Activated T-cell treated with anti-CD3 and anti-CD28 coated beads, Interleukin-2, amount 50 U/mL, for 1 hour (primary cell): ENCODE results near the gene GCGR.

Experiments
- DNase-seq: peaks from one replicate; pipeline ENCODE4 v3.0.0-alpha.2; 2020

Gene GCGR

DNA sequence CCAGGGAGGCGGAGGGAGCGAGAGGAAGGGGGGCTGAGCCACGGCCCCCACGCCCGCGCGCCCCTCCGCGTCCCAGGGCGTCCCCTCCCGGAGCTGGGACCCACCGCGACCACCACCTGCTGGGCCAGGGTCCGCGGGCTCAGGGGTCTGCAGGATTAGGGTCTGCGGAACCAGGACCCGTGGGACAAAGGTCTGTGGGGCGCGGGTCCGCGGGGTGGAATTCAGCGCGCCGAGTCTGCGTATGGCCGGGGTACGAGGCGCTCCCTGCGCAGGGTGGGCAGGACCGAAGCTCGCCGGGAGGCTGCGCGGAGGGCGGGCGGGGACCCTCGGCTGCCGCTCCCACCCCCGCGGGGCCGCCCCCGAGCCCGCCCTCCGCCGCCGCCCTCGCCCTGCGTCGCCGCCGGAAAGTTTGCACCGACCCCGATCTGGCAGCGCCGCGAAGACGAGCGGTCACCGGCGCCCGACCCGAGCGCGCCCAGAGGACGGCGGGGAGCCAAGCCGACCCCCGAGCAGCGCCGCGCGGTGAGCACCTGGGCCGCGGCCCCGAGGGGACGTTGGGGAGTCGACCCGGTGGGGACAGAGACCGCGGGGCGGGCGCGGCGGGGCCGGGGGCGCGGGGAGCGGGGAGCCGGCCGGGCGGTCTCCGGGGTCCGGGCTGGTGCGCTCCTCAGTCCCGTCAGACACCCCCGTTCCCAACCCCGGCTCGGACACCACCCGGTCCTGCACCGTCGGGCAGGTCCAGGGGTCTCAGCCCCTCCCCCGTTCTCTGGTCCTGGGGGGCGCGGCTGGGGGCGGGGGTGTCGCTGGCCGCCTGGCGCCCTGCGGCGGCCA lies at the start of gene GCGR:
Gene GCGR, plus strand, starts transcription at position 423 of the 831 bp plus-strand sequence. CDS start 4,869 bp downstream, outside the sequence.
- no peak for DNase-seq

DNA sequence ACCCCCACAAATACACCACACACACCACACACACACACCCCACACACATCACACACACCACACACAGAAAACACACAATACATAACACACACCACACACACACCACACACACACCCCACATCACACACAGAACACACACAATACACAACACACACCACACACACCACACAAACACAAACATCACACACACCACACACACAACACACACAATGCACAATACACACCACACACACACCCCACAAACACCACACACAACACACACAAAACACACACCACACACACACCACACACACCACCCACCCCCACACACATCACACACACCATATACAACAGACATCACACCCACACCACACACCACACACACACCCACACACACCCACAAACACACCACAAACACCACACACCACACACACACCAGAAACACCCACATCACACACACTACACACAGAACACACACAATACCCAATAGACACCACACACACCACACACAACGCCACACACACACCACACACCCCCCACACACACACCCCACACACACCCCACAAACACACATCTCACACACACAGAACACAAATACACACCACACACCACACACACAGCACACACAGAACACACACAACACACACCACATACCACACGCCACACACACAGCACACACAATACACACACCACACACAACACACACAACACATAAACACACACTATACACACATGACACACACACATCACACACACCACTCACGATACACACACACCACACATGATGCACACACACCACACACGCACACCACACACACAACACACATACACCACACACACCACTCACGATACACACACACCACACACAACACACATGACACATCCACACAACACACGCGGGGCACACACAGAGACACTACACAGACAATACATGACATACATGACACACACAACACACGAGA lies 11.0 kb upstream of the GCGR start:
- no peak for DNase-seq

DNA sequence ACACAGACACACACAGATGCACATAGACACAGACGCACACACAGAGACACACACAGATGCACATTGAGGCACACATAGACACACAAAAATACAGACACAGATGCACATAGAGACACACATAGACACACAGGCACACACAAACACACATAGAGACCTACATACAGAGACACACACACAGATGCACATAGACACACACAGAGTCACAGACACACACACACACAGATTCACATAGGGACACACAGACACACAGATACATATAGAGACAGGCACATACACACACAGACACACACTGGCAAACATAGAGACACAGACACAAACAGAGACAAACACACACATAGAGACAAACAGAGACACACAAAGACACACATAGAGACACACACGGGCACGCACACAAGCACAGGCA lies 9.9 kb upstream of the GCGR start:
- no peak for DNase-seq

DNA sequence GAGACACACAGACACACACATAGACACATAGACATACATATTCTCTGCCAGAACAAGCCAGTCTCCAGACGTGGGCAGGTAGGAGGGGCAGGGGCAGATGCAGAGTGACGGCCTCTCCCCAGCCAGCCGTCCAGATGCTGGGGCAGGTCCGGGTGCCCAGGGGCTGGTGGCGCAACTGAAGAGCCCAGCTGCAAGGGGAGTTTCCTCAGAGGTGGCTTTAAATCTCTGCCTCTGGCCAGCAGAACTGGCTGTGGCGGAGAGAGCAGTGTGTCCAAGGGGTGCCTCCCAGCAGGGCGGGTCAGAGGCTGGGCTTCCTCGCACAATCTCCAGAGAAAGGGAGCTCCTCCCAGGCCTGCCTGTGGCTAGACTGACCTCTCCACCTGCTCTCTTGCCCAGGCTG lies 9.4 kb upstream of the GCGR start:
- no peak for DNase-seq

DNA sequence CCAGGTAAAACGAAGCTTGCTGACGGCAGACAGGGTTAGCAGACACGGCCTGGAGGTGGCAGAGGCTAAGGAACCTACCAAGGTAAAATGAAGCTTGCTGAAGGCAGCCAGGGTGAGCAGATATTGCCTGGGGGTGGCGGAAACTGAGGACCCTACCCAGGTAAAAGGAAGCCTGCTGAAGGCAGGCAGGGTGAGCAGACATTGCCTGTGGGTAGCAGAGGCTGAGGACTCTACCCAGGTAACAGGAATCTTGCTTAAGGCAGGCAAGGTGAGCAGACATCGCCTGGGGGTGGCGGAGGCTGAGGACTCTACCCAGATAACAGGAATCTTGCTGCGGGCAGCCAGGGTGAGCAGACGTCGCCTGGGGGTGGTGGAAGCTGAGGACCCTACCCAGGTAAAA lies 2.6 kb upstream of the GCGR start:
- no peak for DNase-seq

DNA sequence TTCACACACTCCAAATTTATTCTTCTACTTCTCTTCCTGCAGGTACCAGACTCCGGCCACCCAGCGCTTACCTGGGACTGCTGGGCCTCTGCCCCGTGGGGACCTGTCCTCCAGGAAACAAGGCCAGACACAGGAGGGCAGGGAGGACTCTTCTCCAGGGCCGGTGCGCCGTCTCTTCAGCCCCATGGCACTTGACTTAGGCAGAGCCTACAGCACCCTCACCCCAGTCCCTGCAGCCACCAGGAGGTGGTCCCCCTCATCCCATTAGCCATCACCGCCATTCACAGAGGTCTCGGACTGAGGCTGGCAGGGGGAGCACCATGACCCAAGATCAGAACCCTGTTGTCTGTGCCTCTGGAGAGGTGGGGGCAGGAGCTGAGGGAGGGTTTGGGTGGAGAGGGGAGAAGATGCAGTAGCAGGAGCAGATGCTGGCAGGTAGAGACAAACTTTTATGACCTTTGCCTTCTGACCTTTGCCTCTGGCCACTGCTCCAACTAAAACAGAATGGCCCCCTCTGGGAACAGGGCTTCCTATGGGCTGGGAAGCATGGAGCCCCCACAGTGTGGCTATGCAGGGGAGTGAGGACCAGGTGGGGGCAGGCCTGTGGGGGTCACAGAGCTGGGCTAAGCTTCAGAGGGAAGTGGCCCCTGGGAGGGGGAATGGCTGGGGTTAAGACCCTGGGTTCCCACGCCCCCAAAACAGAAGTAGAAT lies 1.7 kb upstream of the GCGR start:
- DNase-seq, result no peak

DNA sequence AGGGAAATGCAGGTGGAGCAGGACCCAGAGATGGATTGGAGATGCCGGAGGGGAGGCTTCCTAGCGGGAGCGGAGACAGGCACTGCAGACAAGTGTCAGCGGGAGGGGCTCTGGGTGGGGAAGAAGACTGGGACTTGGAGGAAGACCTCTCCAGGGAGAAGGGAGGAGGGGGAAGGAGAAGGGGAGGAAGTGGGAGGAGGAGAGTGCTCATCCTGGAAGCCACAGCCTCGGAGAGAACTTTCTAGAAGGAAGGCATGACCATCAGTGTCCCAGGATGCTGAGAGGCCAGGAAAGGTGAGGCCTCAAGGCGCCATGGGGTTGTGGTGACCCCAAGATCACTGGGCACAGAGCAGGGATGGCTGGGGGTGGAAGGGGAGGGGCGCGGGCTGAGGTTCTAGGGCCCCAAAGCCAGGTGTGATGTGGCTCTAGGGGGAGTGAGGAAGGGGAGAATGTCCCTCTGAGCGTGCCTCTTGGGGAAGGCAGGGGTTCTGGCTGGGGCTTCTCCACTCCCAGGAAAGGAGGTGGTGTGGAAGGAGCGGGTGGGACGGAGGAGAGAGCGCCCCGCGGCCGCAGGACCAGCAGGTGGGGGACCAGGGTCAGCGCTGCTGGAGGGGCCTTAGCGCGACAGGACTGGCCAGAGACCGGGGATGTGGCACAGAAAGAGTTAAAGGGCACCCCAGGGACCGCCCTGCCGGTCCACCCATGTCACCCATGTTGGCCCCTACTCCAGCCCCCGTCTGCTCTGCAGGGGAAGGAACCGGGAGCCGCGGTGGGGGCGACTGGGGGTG lies 900 bp upstream of the GCGR start:
- no peak for DNase-seq

DNA sequence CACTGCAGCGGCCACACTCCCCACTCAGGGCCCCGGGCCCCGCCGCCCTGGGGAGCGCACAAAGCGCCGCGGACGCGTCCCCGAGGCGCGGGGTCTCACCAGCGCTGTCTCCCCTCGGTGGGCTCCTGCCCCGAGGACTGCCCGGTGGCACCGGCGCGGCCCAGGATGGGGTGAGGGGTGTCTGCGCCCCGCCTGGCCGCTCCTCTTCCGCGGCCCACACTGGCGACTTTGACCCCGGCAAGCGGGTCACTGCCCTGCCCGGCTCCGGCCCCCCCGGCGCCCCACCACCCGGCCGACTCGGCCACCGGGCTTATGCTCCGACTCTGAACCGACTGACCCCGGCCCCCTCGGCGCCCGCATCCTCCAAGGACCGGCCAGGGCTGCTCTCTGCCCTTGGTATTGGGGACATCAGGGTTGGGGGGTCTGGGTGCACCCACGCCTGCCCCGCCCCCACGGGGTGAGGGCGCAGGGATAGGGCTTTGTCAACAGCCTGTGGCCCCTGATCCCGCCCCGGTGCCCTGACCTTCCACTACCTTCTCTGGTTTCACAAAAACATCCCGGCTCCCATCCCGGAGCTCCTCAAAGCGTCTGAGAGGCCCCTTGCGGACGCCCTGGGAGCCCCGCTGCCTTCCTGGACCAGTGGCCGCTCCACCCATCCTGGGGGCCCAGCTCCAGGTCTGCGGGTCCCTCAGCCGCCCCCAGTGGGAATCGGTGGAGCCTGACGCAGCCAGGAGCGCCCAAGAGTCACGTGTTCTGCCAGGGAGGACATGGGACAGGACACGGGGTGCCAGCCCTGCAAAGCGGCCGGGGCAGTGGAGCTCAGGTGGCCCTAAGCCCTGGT lies 829 bp downstream of the GCGR start:
- no peak for DNase-seq

DNA sequence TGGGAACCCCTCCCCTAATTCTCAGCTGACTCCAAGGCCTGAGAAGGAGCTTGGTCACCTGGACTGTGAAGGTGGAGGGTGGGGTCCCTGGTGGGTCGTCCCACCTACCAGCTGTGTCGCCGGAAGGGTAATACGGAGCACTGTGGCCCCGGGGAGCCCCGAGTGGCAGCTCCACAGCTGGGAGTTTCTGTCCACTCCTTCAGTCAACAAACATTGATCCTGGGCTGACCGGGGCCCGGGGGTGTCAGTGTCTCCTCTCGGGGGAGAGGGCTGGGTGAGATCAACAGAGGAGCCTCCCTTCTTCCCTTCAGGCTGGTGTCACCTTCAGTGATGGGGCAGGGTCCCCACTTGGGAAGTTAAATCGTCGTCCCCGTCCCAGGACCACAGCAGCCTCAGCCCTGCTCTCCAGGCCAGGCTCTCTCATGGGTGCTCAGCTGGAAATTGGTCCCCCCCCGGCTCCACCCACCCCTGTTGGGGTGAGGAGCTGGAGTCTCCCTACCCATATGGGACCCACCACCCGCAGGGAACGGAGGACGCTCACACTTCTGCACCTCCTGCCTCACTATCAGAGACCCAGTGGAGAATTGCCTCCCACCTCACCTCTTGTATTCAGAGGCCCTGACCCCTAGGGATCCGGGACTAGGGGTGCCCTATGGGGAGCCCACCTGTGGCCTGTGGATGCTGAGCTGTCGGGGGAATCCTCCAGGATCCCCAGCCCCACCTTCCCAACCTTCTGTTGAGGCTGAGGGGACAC lies 1.9 kb downstream of the GCGR start:
- DNase-seq, result no peak

DNA sequence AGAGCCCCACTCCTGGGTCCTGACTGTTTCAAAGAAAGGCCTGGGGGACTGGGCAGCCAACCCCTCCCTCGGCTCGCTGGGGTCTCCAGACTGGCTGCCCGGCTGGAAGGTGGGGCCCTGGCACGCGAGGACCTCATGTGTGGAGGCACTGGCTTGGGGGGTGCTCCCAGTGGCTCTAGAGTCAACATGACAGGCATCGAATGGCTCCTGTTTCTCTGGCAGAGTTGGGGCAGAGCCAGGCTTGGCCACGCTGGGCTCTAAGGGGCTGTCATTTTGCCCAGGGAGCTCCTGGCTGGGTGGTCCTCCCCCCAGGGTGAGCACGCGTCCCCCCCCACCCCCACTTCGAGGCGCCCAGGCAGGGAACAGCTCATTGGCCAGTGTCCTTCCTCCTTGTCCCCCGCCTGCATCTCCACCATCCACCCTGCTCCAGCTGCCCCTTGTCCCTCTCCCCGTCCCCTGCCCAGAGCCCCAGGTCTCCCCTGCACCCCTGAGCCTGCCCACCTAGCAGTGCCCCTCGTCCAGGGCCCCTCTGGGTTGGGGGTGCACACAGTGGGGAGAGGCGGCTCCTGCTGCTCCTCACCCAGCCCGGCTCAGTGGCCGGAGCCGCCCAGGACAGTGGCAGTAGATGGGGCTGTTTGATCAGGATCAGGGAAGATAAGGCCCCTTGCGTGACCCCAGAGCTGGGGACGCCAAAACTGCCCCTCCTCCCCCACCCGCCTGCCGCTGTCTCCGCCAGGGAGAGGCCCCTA lies 2.7 kb downstream of the GCGR start:
- no peak for DNase-seq

DNA sequence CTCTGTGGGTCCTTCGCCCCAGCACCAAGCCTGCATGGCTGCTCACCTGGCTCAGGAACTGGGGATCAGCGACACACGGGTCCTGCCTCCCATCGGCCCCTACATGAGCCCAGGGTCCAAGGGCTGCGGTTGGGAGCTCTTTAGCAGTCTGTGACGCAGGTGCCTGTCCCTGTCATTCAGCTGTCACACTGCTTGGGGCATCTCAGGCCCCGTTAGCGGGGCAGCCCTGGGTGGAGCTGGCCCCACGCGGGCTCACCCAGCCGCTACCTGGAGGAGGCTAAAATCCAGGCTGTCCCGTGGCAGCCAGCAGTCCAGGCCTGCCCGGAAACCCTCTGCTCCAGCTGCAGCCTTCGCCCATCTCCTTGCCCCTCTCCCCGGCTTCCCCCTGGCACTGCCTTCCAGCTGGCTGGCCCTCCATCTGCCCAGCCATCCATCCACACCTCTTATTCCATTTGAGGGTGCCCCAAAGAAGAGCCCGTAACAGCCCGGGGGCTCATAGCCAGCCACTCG lies 3.3 kb downstream of the GCGR start:
- no peak for DNase-seq

DNA sequence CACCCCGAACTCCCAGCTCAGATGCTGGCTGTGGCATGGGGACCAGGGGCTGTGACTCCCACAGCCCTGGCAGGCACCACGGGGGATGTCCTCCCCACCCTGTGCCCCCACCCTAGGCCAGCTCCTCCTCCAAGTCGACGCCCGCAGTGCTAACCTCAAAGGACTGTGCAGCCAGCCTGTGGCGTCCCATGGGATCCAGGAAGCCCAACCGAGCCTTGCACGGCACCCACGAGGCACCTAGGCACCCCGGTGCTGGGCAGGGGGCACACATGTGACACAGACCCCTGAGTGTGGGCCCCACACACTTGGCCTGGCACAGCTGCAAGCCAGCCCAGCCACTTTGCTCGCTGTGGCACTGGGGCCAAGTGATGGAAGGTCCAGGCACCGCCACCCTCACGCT lies 3.9 kb downstream of the GCGR start:
- DNase-seq, result no peak

DNA sequence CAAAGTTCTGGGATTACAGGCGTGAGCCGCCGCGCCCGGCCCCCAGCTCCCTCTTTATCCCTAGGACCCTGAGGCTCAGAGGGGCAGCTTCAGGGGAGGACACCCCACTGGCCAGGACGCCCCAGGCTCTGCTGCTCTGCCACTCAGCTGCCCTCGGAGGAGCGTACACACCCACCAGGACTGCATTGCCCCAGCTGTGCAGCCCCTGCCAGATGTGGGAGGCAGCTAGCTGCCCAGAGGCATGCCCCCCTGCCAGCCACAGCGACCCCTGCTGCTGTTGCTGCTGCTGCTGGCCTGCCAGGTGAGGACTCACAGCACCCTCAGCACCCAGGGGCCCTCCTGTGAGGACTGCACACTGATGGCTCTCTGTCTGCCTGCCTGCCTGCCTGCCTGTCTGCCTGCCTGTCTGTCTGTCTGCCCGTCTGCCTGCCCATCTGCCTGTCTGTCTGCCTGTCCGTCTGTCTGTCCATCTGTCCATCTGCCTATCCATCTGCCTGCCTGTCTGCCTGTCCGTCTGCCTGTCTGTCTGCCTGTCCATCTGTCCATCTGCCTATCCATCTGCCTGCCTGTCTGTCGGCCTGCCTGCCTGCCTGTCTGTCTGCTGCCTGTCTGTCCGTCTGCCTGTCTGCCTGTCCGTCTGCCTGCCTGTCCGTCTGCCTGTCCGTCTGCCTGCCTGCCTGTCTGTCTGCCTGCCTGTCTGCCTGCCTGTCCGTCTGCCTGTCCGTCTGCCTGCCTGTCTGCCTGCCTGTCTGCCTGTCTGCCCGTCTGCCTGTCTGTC lies 5.0 kb downstream of the GCGR start:
- DNase-seq, result no peak

DNA sequence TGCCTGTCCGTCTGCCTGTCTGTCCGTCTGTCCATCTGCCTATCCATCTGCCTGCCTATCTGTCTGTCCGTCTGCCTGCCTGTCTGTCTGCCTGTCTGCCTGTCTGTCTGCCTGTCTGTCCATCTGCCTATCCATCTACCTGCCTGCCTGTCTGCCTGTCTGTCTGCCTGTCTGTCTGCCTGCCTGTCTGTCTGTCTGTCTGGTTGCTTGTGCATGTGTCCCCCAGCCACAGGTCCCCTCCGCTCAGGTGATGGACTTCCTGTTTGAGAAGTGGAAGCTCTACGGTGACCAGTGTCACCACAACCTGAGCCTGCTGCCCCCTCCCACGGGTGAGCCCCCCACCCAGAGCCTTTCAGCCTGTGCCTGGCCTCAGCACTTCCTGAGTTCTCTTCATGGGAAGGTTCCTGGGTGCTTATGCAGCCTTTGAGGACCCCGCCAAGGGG lies 5.6 kb downstream of the GCGR start:
- DNase-seq, result no peak

DNA sequence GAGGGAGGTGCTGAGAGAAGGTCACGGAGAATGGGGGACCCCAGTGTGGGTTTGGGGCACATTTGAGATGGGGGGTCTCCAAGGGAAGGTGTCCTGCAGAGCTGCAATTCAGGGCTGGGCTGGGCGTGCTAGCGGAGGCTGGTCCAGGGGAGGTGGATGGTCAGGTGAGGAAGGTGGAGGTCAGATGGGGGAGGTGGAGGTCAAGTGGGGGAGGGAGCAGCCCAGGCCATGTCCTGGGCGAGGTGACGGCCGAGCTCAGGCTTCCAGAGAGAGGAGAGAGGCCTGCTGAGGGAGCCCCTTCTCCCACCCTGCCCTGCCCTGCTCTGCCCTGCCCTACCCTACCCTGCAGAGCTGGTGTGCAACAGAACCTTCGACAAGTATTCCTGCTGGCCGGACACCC lies 6.5 kb downstream of the GCGR start:
- no peak for DNase-seq

DNA sequence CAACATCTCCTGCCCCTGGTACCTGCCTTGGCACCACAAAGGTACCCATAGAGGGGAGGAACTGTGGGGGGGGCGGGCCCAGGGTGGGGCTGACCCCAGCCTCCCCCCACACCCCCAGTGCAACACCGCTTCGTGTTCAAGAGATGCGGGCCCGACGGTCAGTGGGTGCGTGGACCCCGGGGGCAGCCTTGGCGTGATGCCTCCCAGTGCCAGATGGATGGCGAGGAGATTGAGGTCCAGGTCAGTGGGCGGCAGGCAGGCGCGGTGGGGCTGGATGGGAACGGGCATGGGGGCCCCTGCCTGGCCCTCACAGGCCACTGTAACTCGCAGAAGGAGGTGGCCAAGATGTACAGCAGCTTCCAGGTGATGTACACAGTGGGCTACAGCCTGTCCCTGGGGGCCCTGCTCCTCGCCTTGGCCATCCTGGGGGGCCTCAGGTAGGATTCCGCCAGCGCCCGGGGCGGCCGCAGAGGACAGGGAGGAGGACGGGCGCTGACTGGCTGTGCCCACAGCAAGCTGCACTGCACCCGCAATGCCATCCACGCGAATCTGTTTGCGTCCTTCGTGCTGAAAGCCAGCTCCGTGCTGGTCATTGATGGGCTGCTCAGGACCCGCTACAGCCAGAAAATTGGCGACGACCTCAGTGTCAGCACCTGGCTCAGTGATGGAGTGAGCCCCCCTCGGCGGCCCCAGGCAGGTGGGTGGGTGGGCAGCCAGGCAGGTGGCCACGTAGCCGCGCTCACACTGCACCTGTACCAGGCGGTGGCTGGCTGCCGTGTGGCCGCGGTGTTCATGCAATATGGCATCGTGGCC lies 7.1 kb downstream of the GCGR start:
- DNase-seq, result no peak

DNA sequence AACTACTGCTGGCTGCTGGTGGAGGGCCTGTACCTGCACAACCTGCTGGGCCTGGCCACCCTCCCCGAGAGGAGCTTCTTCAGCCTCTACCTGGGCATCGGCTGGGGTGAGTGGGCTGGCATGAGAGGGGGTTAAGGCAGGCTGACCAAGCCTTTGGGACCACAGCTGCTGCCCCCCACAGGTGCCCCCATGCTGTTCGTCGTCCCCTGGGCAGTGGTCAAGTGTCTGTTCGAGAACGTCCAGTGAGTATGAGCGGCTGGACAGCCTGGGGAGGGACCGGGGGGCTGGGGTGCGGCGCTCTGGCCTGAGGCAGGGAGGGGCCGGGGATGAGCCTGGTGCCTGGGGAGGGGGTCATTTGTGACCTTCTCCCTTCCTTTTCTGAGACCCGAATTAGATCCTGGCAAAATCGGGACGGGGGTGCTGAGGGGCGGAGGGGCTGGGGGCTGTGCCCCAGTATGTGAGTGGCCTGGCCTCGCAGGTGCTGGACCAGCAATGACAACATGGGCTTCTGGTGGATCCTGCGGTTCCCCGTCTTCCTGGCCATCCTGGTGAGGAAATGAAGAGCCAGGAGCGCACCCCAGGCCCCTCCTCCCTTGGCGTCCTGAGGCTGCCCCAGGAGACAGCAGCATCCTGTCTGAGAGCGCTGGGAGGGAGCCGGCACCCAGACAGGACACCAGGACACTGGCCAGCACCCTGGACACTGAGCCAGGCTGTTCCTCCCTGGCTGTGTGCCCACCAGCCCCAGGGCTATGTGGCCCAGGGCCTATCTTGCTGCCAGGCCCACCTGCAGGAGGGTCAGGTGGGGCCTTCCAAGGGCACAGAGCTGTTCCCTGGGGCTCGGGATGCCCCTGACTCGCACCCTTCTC lies 8.0 kb downstream of the GCGR start:
- DNase-seq, result no peak
